ENCODE data around the gene SHC2. TPM values are rescaled to one million over a fixed set of nuclear protein-coding genes. Genes with fewer than 3 reads are reported as not detected.

Gene SHC2
- total RNA-seq, 1 experiment from 2014 or later = 16.6 TPM

- no peak overlapping the region for H2BK12ac ChIP-seq (ENCODE audit: insufficient read length, low read depth, low read length)
- H3K18ac ChIP-seq (ENCODE audit: insufficient read length, low read depth, low read length) = no peak overlapping the region
- no peak overlapping the region for H3K14ac ChIP-seq (ENCODE audit: insufficient read depth, low read length)
- Mint-ChIP-seq H3K27ac (no peak overlapping the region), H3K9me3 (peaks cover 0 to 10% of the 10 kb centered on the region in 2 experiments; a peak in 2 of 5 replicates), H3K4me1 (peaks cover 4 to 7% of the 10 kb centered on the region in 2 experiments; a peak in 3 of 4 replicates), H3K27me3 (ENCODE audit: low read depth) (peaks cover 38% of the 10 kb centered on the region), H3K4me3 (no peak overlapping the region), H3K36me3 (ENCODE audit: insufficient read depth in 1 of 3, low read depth in 3 of 3) (no peaks in the 10 kb centered on the region)
- H4K20me1 ChIP-seq (ENCODE audit: control insufficient read depth, insufficient read depth, insufficient read length) = no peaks in the 10 kb centered on the region
- no peak overlapping the region for H4K5ac ChIP-seq (ENCODE audit: insufficient read length, low read depth, low read length)
- H2BK120ac ChIP-seq (ENCODE audit: low read depth, low read length, poor library complexity, severe bottlenecking) = no peak overlapping the region
- H4K8ac ChIP-seq (replicated peaks; ENCODE audit: insufficient read length, low read depth, low read length) = no peak overlapping the region
- no peak overlapping the region for H3K27ac ChIP-seq (ENCODE audit: insufficient read length, low read depth, low read length)
- no peaks in the 10 kb centered on the region for H3K79me2 ChIP-seq (ENCODE audit: insufficient read depth, low read length)
- no peak overlapping the region for H3T11ph ChIP-seq (ENCODE audit: low read length)
- H2BK5ac ChIP-seq (ENCODE audit: insufficient read length, low read length) = no peak overlapping the region
- DNase-seq = no peak
- H4K91ac ChIP-seq (ENCODE audit: insufficient read length, low read depth, low read length) = no peak overlapping the region
- H3K4me1 ChIP-seq (ENCODE audit: insufficient read depth, low read length) = no peaks in the 10 kb centered on the region
- H2AFZ ChIP-seq (ENCODE audit: low read length) = no peak overlapping the region
- TF ChIP-seq, protein P1, sequence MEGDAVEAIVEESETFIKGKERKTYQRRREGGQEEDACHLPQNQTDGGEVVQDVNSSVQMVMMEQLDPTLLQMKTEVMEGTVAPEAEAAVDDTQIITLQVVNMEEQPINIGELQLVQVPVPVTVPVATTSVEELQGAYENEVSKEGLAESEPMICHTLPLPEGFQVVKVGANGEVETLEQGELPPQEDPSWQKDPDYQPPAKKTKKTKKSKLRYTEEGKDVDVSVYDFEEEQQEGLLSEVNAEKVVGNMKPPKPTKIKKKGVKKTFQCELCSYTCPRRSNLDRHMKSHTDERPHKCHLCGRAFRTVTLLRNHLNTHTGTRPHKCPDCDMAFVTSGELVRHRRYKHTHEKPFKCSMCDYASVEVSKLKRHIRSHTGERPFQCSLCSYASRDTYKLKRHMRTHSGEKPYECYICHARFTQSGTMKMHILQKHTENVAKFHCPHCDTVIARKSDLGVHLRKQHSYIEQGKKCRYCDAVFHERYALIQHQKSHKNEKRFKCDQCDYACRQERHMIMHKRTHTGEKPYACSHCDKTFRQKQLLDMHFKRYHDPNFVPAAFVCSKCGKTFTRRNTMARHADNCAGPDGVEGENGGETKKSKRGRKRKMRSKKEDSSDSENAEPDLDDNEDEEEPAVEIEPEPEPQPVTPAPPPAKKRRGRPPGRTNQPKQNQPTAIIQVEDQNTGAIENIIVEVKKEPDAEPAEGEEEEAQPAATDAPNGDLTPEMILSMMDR (conservative IDR thresholded peaks at IDR 0.05) = no peak
- H3K4ac ChIP-seq (ENCODE audit: low read depth, low read length) = no peak overlapping the region
- H2AK5ac ChIP-seq (ENCODE audit: insufficient read length, low read length) = no peak overlapping the region
- H3K56ac ChIP-seq (ENCODE audit: insufficient read length, low read depth, low read length) = no peak overlapping the region
- H3K23me2 ChIP-seq (ENCODE audit: insufficient read length, low read depth, low read length, poor library complexity, severe bottlenecking) = peaks cover 10% of the 10 kb centered on the region
- no peaks in the 10 kb centered on the region for H3K9me3 ChIP-seq (ENCODE audit: control insufficient read depth, low read depth, low read length)
- H3K23ac ChIP-seq (ENCODE audit: insufficient read length, low read depth, low read length) = no peak overlapping the region
- WGBS (ENCODE audit: extremely low coverage, insufficient read length, low lambda C conversion rate) = no CpG with 5 or more reads among the region's 35 CpGs
- no peak overlapping the region for H3K9ac ChIP-seq (ENCODE audit: extremely low read depth, insufficient read length, low read length)
- H2BK20ac ChIP-seq (ENCODE audit: low read depth, low read length, poor library complexity, severe bottlenecking) = no peak overlapping the region
- H2BK15ac ChIP-seq (ENCODE audit: low read depth, low read length) = no peak overlapping the region
- H3K27me3 ChIP-seq (ENCODE audit: insufficient read depth, low read length) = no peaks in the 10 kb centered on the region; the same call in 1 of the 2 replicates
- H3K79me1 ChIP-seq (ENCODE audit: insufficient read depth, low read depth, low read length, poor library complexity, severe bottlenecking) = no peaks in the 10 kb centered on the region
- H3K4me2 ChIP-seq (ENCODE audit: insufficient read depth, insufficient read length, low read length) = no peak overlapping the region
Observed at GRCh38 chr19:463483-464207, 2.8 kb upstream of the SHC2 start.
